Activated CD4-positive, CD25-positive, alpha-beta regulatory T cell (primary cell): Measurements from ENCODE around the gene PUDP.

Experiments used
- DNase-seq, 4 experiments: peaks; one replicate each; lab custom pipeline; 2025; lab: John Stamatoyannopoulos, UW

PUDP gene

DNA sequence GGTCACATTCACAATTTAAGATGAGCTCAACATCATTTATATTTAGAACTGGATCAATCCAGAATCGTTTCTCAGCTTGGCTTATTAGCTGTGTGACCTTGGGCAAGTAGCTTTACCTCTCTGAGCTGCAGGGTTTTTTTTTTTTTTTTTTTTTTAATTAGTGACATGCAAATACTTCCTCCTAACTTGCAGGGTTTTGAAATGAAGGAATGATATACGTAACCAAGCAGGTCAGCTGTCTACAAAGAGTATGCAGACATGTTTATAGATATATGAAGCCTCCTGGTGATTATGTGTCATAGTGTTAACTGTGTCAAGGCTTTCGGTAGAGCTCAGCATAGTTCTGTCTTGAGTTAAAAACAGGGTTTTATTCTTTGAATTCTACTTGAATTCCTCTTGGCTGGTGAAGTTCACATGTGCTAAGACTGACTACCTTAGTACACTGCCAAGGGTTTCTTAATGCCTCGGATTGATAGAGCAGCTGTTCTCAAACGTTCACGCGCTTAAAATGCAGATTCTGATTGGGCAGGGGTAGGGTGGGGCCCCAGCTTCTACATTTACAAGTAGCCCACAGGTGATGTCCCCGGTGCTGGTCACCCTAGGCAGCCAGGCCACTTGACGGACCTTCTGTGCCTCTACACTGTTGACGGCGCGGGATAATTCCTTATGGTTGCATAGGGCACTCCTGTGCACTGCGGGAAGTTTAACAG, 1.1 kb downstream of the PUDP start:
- DNase-seq = no peak

DNA sequence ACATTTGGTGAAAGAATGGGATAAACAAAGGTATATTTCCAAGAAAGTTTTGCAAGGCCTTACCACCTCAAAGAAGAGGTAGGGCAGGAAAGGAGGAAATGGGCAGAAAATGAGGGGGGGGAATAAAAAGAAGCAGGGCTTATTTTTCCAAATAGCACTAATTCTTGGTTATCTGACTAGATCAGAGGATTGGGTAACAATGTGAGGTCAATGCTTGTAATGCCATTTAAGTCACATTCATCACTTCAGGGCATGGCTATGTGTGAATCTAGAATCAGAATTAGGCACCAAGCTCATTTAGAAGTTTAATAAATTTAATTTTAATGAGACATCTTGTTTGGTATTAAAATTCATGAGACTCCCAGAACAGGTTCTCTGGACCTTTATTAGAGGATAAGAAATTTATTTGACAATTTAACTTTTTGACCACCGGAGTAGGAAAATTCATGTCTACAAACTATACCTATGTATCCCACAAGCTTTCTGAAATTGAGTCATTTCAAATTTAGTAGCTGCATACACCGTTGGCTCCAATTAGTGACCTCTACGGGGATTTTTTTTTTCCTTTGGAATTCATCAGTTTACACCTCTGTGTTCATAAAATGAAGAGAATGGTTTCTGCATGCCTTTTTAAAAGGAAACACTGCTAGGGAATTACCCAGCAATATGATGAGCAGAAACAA, 1.8 kb downstream of the PUDP start:
- DNase-seq = no peak

DNA sequence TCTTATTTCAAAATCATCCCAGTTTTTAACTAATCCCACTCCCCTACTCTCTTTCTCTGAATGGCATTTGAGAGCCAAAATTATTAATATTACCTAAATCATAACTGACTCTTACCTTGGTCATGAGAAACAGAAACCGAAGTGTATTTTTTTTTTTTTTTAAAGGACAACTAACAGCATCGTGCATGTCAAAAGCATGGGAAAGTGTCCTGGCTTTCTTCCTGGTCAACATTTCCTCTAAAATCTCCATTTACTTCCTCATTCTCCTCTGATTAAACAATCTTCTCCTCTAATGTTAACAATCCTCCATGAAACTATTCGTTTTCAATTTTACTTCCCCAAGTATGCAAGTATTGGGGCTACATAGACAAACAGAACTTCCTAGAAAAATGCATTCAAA, 2.5 kb downstream of the PUDP start:
- no peak for DNase-seq

DNA sequence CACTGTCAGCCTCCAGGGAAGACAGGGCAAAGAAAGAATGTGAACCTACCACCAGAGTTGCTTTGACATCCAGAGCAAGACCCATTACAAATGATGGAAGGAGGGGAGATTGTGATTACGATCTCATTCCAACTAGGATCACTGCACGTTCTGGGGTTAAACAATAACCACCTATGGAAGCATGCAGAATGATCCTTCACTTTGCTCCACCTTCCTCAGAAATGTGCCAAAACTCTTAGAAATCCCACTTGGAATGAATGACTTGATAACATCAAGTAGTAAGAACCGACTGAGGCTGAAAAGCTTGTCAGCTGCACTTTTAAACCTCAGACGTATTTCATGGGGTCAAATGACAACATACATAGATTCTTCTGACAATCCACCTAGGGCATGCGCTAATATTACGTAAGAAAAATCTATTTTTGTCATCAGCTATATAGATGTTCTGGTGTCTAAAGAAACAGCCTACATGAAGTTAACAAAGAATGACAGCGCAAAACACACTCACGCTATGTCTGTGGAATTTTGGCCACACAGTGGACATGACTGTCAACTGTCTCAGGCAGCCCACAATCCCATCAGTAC, 3.9 kb downstream of the PUDP start:
- no peak for DNase-seq

DNA sequence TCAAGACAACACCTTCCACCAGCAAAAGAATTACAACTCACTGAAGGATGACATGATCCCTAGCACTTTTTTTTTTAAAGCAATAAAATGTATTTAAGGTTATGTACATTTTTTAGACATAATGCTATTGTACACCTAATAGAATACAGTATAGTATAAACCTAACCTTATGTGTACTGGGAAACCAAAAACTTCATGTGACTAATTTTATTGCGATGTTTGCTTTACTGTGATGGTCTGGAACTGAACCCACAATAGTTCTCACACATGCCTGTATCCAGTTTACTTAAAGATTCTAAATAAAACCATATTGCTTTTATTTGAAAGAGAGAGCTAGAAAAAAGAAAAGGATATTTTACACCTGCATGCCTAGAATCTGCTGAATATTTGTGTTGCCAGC, 4.9 kb downstream of the PUDP start:
- no peak for DNase-seq

DNA sequence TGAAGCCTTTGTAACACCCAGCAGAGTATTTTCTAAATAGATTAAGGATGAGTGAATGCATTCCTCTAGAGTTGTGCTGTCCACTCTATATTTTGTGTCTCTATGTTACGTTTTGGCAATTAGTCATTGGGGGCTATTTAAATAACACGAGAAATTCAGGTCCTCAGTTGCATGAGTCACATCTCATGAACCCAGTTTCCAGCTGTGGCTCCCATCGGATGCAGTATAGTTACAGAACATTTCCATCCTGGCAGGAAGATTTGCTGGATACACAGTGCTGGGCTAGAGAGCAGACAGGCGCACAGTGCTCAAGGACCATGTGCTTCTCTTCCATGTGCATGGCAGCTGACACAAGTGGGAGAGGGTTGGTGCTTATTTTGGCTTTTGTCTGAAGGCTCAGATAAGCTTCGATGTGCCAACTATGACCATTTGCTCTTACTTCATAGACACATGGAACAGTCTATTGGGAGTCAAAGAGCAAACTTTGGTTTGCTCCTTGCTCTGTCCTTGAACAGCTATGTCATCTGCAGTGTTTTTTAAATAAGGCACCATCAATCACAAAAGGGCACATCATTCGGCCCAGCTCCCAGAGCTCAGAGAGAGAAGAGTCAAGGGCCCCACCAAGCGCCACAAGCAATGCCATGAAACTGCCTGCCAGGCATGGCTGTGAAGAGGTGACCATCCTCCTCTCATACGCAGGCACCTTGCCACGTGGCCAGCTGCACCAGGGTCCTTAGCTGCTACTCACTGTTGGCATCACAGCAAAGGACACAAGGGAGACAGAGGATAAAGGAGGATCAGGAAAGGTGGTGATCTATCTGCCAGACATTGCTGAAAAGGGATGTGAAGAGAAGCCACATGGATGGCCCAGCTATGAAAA, 8.5 kb downstream of the PUDP start:
- no peak for DNase-seq

DNA sequence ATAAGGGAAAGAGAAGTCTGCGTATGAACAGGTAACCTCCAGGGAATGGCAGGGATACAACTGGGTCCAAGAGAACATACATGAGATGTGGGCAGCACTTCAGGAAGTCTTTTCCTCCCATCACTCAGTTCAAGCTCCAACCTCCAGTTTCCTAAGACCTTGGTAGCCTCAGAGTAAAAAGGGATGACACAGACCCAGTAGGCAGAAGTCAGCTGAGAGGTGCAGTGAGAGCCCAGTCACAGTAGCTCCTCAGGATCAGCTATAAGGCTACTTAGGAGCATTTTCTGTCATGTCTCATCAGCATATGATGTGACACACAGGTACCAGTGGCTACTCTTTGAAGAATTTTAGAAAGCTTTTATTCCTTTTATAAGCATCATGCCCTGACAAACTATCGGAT, 13.0 kb downstream of the PUDP start:
- DNase-seq = no peak

DNA sequence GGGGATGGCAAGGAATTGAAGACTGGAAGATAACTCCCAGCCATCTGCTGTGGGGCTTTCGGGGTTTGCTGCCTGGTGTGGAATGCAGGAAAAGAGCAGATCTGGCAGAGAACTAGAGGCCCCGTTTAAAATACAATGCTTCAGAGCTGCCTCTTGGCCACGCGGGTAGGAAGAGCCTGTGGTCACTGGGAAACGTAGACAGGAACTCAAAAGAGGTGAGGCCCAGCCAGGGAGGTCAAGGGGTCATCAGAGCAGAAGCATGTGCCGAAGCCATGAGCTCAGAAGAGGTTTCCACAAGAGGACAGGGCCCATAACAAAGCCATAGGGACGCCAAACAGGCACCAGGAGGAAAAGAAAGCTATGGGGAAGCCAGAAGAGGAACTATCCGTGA, 14.9 kb downstream of the PUDP start:
- no peak for DNase-seq

DNA sequence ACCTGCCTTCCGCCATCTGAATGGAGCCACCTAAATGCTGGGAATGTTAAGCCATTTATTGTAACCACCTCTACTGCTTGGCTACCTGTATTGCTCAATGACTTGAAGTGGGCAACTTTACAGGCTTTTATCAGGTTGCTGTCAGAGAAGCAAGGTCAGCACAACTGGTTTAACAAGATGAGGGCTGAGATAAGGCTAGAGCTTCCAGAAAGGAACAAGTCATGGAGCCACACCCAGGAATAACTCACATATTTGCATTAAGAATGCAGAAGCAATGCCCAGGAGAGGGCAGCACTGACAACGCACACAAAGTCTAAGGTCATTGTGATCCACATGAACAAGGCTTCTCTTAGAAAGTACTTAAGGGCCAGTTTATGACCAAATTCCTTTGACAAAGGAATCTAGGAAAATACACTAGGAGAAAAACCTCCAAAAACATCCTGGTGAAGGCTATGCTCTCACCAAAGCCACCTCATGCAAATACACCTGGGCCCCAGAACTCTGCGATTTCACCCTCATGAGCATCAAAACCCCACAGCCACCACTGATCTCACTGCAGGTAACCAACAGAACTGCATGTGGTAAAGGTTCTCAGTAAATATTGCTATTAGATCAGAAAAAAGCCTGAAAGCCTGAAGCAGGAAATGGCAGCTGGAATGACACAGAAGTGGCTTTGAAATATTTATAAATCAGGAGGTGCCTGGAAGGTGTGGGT, 15.5 kb downstream of the PUDP start:
- DNase-seq = no peak

DNA sequence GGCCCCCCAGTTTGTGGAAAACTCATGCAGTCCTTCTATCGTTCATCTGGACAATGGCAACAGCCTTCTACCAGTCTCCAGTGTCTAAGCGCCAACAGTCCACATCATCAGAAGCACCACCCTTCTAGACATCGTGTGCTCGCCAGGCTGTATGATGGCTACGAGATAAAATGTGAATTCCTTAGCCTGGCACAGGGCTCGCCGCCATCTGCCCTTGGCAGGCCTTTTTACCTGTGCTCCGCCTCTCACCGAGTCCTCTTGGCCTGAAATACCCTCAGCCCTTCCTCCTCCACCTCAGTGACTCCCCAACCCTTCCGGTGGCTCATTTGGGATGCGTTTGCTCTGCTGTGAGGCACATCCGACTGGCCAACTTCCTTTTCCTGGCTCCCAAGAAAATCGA, 16.3 kb downstream of the PUDP start:
- DNase-seq = no peak

DNA sequence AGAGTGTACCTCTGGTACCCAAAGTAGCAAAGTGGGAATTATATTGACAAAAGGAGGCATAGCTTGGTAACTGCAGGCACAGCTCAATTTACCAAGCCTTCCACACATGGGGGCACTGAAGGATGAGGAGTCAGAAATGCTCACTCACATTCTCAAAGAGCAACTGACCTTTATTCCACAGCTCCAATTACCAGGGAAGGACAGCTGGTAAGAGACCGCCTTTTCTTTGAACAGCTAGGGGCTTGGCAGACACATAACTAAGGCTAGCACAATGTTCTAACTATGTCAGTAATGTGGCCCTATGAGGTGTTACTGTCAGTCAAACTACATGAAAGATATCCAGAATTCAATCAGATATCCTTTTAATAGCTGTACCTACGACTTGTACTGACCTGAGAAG, 20.9 kb downstream of the PUDP start:
- DNase-seq = no peak

DNA sequence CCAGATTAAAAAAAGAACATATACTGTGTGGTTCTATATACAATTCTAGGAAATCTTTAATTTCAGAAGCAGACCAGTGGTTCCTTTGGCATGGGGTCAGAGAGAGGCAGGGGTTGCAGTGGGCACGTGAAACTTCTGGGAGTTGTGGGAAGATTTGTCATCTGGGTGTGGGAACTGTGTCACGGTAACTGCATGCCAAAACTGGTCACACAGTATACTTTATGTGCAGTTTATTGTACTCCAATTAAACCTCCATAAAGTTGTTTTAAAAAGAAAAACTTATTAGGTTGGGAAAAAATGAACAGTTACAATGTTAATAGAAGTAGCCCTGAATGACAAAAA, 27.1 kb downstream of the PUDP start:
- no peak for DNase-seq

DNA sequence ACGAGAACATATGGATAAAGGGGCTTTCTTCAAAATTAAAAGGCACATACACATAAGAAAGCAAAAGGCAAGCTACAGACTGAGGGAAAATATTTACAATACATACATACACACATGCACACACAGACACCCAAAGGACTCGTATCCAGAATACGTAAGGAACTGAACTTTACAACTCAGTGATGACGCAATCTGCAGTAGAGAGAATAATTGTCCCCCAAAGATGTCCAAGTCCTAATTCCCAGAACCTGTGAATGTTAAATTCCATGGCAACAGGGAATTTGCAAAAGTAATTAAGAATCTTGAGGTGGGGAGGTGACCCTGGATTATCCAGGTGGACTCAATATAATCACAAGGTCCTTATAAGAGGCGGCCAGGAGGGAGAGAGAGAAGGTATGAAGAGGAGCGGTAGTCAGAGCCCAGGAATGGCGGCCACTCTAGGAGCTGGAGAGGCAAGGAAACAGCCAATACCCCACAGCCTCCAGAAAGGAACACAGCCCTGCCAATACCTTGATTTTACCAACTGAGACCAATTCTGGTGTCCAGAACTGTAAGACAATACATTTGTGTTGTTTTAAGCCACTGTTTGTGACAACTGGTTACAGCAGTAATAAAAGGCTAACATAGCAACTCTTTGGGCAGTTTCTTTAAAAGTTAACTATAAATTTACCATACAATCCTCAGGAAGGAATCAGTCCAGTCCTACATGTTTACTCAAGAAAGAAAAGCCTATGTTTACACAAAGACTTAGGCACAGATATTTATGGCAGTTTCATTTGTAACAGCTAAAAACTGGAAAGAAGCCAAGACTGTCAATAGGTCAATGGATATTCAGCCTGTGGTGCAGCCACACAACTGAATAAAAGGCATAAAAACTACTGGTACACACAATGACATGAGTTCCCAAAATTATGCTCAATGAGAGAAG, 27.7 kb downstream of the PUDP start:
- no peak for DNase-seq

DNA sequence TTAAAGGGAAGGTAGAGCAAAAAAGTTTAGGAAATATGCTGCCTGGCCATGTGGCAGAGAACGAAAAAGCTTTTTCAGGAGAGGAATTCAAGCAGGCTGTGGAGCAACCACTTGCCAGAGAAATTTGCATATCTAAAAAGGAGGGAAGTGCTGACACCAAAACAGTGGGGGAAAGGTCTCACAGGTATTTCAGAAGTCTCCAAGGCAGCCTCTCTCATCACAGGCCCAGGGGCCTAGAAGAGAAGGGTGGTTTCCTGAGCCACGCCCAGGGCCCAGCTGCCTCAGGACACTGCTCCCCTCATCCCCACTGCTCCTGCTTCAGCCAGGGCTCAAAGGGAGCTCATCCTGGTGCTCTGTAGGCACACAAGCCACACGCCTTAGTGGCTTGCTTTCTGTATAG, 30.4 kb downstream of the PUDP start:
- no peak for DNase-seq

DNA sequence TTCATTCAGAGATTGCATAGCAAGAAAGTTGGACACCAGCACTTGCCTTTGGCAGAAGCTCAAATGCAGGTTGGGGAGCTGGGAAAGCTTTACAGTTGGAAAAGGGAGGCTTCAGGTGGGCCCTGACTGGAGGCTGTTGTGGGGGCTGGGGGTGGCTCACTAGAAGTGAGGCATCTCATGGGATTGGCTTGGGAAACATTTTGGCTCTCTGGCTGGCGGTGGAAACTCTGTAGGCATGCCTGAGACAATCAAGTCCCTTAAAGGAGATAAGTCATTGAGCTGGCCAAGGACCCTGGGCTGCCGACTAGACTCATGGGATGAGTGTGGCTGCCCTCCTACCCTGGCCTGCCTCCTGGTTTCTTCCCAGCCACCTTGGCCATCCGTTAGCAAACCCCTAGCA, 31.9 kb downstream of the PUDP start:
- no peak for DNase-seq

DNA sequence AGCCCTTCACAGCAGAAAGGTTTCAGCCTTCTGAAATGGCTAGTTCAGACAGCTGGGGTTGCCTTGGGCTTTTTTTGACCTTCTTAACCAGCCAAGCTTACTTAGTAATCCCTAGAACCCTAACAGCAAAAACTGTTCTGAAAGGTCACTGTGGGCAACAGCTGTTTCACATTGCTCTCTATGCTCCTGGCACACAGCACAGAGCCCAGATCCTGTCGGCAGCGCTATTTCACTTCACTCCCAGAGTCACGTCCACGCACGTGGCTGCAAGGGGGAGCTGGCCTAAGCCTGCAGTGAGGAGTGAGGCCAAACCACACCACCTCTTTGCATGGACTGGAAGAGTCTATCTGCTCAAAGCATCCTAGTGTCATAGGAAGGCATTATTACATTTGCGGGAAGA, 32.4 kb downstream of the PUDP start:
- DNase-seq = no peak

DNA sequence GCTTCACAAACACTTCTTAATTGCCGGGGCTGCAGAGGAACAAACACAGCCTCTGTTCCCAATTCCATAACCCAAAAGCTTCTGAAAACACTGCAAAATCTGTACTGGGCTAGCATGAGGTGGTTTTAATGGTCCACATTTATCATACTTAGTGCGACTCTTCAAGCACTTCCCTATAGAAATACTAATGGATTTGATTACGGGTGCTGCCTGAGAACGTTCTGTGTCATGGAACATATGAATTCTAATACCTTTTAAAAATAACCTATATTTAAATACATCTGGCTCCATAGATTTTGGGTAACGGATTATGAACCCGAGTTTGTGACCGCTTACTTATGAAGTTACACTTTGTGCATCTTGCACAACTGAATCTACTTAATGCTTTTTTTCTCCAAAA, 35.9 kb downstream of the PUDP start:
- no peak for DNase-seq

DNA sequence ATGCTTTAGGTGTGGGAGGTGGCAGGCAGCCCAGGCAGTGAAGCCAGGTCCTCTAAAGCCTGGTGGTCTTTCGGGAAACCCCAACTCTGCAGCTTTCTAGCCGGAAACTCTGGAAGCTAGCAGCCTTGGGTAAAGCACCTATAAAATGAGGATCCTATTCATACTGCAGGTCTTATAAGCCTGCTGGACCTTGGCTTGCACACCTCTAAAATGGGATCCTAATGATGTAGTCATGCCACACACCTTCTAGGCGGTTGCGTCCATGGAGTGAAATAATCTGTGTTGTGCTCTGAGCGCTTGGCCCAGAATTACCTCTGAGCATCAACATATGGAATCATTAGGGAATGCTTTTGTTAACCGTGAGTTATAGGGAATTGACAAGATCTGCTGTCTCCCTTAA, 36.4 kb downstream of the PUDP start:
- no peak for DNase-seq

DNA sequence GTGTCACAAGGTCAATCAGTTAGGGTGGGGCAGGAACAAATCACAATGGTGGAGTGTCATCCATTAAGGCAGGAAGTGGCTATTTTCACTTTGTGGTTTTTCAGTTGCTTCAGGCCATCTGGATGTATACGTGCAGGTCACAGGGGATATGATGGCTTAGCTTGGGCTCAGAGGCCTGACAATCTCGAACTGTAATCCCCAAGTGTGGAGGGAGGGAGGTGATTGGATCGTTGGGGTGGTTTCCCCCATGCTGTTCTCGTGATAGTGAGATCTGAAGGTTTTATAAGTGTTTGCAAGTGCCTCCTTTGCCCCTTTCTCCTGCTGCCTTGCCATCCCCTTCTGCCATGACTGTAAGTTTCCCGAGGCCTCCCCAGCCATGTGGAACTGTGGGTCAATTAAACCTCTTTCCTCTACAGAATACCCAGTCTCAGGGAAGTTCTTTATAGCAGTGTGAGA, 37.1 kb downstream of the PUDP start:
- DNase-seq = no peak

DNA sequence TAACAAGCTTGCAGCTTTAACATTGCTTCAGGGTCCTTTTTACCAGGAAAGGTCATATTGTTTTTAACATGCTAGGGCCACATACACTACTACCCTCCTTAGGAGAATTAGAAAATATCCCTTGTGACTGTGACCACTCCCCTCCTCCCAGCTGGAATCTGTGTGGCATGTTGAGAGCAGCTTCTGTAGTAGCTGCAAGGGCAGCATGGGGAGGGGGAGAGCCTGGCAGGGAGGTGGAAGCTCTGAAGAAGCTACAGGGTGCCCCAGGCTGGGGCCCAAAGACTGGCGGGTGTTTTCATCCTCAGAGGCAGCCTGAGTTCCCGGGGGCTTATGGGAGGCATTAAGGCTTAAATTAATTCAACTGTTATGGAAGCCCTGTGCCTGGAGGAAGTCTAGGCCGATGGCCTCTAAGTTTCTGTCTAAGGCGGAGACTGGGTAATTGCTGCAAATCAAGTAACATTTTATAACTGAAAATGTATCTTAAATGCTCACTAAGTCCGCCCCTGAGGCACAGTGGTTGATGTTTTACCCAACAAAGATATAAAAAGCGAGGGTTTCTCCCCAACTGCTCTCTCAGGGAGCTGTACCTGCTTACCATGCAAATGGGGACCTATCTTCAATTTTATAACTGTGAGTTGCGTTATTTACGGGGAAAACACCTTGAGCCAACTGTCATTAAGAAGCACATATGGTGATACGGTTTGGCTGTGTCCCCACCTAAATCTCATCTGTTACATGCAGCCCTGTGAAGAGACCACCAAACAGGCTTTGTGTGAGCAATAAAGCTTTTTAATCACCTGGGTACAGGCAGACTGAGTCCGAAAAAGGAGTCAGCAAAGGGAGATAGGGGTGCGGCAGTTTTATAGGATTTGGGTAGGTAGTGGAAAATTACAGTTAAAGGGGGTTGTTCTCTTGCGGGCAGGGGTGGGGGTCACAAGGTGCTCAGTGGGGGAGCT, 37.8 kb downstream of the PUDP start:
- no peak for DNase-seq
